ENCODE results near the gene MPPED2.

Gene MPPED2

DNA sequence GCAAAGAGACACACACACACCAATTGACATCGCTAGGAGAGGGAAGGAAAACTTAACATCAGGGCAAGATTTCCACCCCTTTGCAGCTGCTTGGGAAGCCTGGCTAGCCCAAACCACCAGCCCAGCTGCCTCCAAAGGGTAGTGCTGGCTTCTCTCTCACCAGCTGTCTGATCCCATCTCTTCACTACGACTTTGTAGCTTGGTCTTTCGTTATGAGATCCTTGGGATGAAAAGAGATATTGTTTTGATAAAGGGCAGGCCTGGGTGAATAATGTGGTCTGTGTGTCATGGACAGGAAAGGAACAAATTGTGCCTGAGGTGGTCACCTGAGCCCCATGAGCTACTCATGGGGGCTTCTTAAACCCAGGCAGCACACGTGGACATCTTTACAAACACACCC lies 161.3 kb downstream of the MPPED2 start:
- Histone ChIP-seq H3K79me1 (ENCODE audit: low read length) (no peaks in the 10 kb centered on the region), H3K4me3 (ENCODE audit: low read length) (no peak overlapping the region), H3K9ac (ENCODE audit: low read length) (no peak overlapping the region), H3K4ac (ENCODE audit: low read depth, low read length) (no peak overlapping the region), H2BK15ac (replicated peaks; ENCODE audit: low read depth) (no peak overlapping the region), H3K4me1 (ENCODE audit: control insufficient read depth, low read depth, low read length) (peaks cover 3% of the 10 kb centered on the region), H3K56ac (ENCODE audit: low read length) (no peak overlapping the region), H3K79me2 (ENCODE audit: control insufficient read depth, insufficient read depth, low read length) (no peaks in the 10 kb centered on the region), H2BK5ac (ENCODE audit: low read length) (no peak overlapping the region), H3K27ac (ENCODE audit: low read depth, low read length) (no peak overlapping the region), H4K8ac (ENCODE audit: low read depth, low read length) (no peak overlapping the region), H3K27me3 (ENCODE audit: insufficient read depth, low read length, poor library complexity) (no peaks in the 10 kb centered on the region), H3K36me3 (ENCODE audit: control insufficient read depth, insufficient read depth, low read length) (no peaks in the 10 kb centered on the region), H3K18ac (ENCODE audit: low read length) (no peak overlapping the region), H3K23ac (ENCODE audit: low read length) (no peak overlapping the region), H4K5ac (ENCODE audit: low read length) (no peak overlapping the region), H2BK120ac (ENCODE audit: low read depth, low read length) (no peak overlapping the region), H2AK5ac (ENCODE audit: low read length) (no peak overlapping the region), H3K4me2 (ENCODE audit: low read length) (no peak overlapping the region)
- DNase-seq, result no peak
- no CpG with 5 or more reads among the region's 4 CpGs for WGBS (ENCODE audit: extremely low coverage, insufficient coverage, low lambda C conversion rate)

DNA sequence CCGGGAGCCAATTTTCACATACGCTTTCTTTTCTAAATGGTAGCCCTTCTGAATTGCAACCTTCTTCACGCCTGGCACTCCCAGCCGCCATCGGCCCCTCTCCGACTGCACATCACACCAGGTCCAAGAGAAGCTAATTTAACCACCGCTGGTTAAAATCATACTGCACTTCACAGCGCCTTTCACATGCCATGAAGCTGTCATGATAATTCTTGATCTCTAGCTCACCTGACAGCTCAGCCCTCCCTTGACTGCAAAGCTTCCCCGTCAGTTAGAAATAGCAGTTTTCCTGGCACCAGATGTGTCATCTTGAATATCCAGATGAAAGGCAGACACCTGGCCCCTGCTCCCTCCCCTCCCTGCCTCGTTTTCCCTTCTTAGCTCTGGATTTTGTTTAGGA lies 161.8 kb downstream of the MPPED2 start:
- no peak overlapping the region for H3K4me2 ChIP-seq (ENCODE audit: low read length)
- H3K4me3 ChIP-seq (ENCODE audit: low read length), result no peak overlapping the region
- no peak overlapping the region for H3K4ac ChIP-seq (ENCODE audit: low read depth, low read length)
- no peak overlapping the region for H4K8ac ChIP-seq (ENCODE audit: low read depth, low read length)
- H3K79me2 ChIP-seq (ENCODE audit: control insufficient read depth, insufficient read depth, low read length), result no peaks in the 10 kb centered on the region
- no peak overlapping the region for H3K27ac ChIP-seq (ENCODE audit: low read depth, low read length)
- H2AK5ac ChIP-seq (ENCODE audit: low read length), result no peak overlapping the region
- no peak overlapping the region for H3K9ac ChIP-seq (ENCODE audit: low read length)
- H4K5ac ChIP-seq (ENCODE audit: low read length), result no peak overlapping the region
- no peaks in the 10 kb centered on the region for H3K27me3 ChIP-seq (ENCODE audit: insufficient read depth, low read length, poor library complexity)
- no peak overlapping the region for H3K23ac ChIP-seq (ENCODE audit: low read length)
- no peaks in the 10 kb centered on the region for H3K36me3 ChIP-seq (ENCODE audit: control insufficient read depth, insufficient read depth, low read length)
- H2BK120ac ChIP-seq (ENCODE audit: low read depth, low read length), result no peak overlapping the region
- H3K56ac ChIP-seq (ENCODE audit: low read length), result no peak overlapping the region
- no CpG with 5 or more reads among the region's 10 CpGs for WGBS (ENCODE audit: extremely low coverage, insufficient coverage, low lambda C conversion rate)
- no peak overlapping the region for H3K18ac ChIP-seq (ENCODE audit: low read length)
- H3K79me1 ChIP-seq (ENCODE audit: low read length), result no peaks in the 10 kb centered on the region
- no peak overlapping the region for H2BK15ac ChIP-seq (replicated peaks; ENCODE audit: low read depth)
- no peak overlapping the region for H2BK5ac ChIP-seq (ENCODE audit: low read length)
- DNase-seq, result no peak
- peaks cover 3% of the 10 kb centered on the region for H3K4me1 ChIP-seq (ENCODE audit: control insufficient read depth, low read depth, low read length)

DNA sequence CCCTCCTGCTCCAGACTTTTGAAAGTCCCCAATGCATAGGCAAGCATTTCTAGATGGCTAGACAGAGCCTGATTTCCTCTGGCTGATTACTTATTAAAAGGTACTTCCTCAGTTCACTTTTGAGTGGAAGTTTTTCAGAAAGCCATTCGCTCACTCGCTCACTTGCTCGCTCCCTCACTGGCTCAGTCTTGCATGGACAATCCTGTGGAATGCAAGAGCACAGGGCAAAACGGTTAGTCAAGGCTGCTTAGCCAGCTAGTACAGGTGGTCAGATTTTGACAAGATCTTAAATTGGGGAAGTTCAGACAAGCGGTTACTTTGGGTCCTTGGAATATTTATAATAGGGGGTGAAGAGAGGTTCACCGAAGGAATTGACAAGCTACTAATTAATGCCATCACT lies 162.3 kb downstream of the MPPED2 start:
- no peak overlapping the region for H2BK15ac ChIP-seq (replicated peaks; ENCODE audit: low read depth)
- no peak for DNase-seq
- no peak overlapping the region for H3K4ac ChIP-seq (ENCODE audit: low read depth, low read length)
- no peak overlapping the region for H2BK120ac ChIP-seq (ENCODE audit: low read depth, low read length)
- H3K27me3 ChIP-seq (ENCODE audit: insufficient read depth, low read length, poor library complexity), result no peaks in the 10 kb centered on the region
- H3K4me3 ChIP-seq (ENCODE audit: low read length), result no peak overlapping the region
- no peaks in the 10 kb centered on the region for H3K79me1 ChIP-seq (ENCODE audit: low read length)
- no CpG with 5 or more reads among the region's 6 CpGs for WGBS (ENCODE audit: extremely low coverage, insufficient coverage, low lambda C conversion rate)
- H3K23ac ChIP-seq (ENCODE audit: low read length), result no peak overlapping the region
- no peak overlapping the region for H4K8ac ChIP-seq (ENCODE audit: low read depth, low read length)
- peaks cover 3% of the 10 kb centered on the region for H3K4me1 ChIP-seq (ENCODE audit: control insufficient read depth, low read depth, low read length)
- no peak overlapping the region for H3K4me2 ChIP-seq (ENCODE audit: low read length)
- H2AK5ac ChIP-seq (ENCODE audit: low read length), result no peak overlapping the region
- no peaks in the 10 kb centered on the region for H3K79me2 ChIP-seq (ENCODE audit: control insufficient read depth, insufficient read depth, low read length)
- H3K36me3 ChIP-seq (ENCODE audit: control insufficient read depth, insufficient read depth, low read length), result no peaks in the 10 kb centered on the region
- H2BK5ac ChIP-seq (ENCODE audit: low read length), result no peak overlapping the region
- H3K56ac ChIP-seq (ENCODE audit: low read length), result no peak overlapping the region
- no peak overlapping the region for H3K18ac ChIP-seq (ENCODE audit: low read length)
- H3K27ac ChIP-seq (ENCODE audit: low read depth, low read length), result no peak overlapping the region
- no peak overlapping the region for H4K5ac ChIP-seq (ENCODE audit: low read length)
- H3K9ac ChIP-seq (ENCODE audit: low read length), result no peak overlapping the region

DNA sequence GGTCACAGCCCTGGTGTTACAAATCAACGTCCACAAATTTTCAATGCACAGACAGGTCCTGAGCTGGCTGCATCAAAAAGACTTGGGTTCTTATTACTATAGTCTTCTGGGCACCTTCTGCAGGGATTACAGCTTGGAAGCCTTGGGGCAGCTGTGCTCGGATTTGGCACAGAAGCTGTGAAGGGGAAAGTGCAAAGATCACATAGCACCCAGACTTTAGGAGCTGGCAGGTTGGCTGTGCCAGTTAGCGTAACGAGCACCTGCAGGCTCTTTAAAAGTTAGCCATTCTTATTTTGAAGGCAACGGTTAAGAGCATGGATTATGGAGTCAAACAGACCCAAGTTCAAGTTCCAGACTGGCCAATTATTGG lies 162.9 kb downstream of the MPPED2 start:
- Histone ChIP-seq H3K27ac (ENCODE audit: low read depth, low read length) (no peak overlapping the region), H3K4me3 (ENCODE audit: low read length) (no peak overlapping the region), H2BK5ac (ENCODE audit: low read length) (no peak overlapping the region), H2AK5ac (ENCODE audit: low read length) (no peak overlapping the region), H2BK15ac (replicated peaks; ENCODE audit: low read depth) (no peak overlapping the region), H3K27me3 (ENCODE audit: insufficient read depth, low read length, poor library complexity) (no peaks in the 10 kb centered on the region), H3K9ac (ENCODE audit: low read length) (no peak overlapping the region), H3K36me3 (ENCODE audit: control insufficient read depth, insufficient read depth, low read length) (no peaks in the 10 kb centered on the region), H3K4me2 (ENCODE audit: low read length) (no peak overlapping the region), H3K4ac (ENCODE audit: low read depth, low read length) (no peak overlapping the region), H4K8ac (ENCODE audit: low read depth, low read length) (no peak overlapping the region), H3K18ac (ENCODE audit: low read length) (no peak overlapping the region), H3K56ac (ENCODE audit: low read length) (no peak overlapping the region), H3K4me1 (ENCODE audit: control insufficient read depth, low read depth, low read length) (peaks cover 3% of the 10 kb centered on the region), H3K79me1 (ENCODE audit: low read length) (no peaks in the 10 kb centered on the region), H3K23ac (ENCODE audit: low read length) (no peak overlapping the region), H2BK120ac (ENCODE audit: low read depth, low read length) (no peak overlapping the region), H3K79me2 (ENCODE audit: control insufficient read depth, insufficient read depth, low read length) (no peaks in the 10 kb centered on the region), H4K5ac (ENCODE audit: low read length) (no peak overlapping the region)
- no peak for DNase-seq
- WGBS (ENCODE audit: extremely low coverage, insufficient coverage, low lambda C conversion rate), result no CpG with 5 or more reads among the region's 5 CpGs

DNA sequence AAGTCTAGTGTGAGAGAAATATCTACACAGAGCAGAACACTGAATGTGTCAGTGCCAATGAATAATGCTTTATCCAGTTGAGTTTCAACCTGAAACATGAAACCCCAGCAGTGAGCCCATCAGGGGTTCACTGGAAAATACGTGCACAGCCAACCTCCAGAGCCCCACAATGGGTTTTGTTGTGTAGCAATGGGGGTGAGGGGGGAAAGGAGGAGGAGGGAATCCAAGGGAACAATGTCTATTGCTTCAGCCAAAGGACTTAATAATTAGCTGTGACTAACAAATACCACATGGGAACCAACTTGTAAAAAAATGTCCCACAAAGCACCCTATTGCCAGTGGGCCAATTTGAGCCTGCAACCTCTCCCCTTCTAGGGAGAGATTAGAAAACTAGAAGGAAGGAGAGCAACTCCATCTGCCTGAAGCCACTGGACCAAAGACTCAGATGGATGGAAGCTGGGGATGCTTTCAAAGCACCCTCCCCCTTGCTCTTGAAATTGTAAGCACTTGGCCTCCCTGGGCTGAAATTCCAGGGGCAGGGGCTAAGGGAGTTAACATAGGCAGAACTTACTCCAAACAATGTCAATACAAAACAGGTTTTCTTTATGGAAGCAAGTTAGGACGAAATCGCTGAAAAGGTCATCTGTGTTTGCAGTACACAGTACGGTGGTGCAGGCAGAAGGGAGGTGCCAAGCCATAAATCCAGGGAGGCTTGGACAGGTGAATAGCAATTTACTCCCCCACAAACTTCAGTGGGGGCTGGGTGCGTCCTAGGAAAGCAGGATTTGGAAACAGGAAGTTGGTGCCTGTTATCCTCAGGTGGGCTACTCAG lies 163.5 kb downstream of the MPPED2 start:
- H2AK5ac ChIP-seq (ENCODE audit: low read length), result no peak overlapping the region
- no peak overlapping the region for H4K5ac ChIP-seq (ENCODE audit: low read length)
- H2BK15ac ChIP-seq (replicated peaks; ENCODE audit: low read depth), result no peak overlapping the region
- WGBS (ENCODE audit: extremely low coverage, insufficient coverage, low lambda C conversion rate), result no CpG with 5 or more reads among the region's 5 CpGs
- no peak overlapping the region for H3K9ac ChIP-seq (ENCODE audit: low read length)
- H2BK5ac ChIP-seq (ENCODE audit: low read length), result no peak overlapping the region
- no peak overlapping the region for H3K23ac ChIP-seq (ENCODE audit: low read length)
- no peak overlapping the region for H3K4me3 ChIP-seq (ENCODE audit: low read length)
- no peaks in the 10 kb centered on the region for H3K27me3 ChIP-seq (ENCODE audit: insufficient read depth, low read length, poor library complexity)
- no peaks in the 10 kb centered on the region for H3K79me1 ChIP-seq (ENCODE audit: low read length)
- H3K36me3 ChIP-seq (ENCODE audit: control insufficient read depth, insufficient read depth, low read length), result no peaks in the 10 kb centered on the region
- DNase-seq, result peak; percentile 62
- no peaks in the 10 kb centered on the region for H3K79me2 ChIP-seq (ENCODE audit: control insufficient read depth, insufficient read depth, low read length)
- H2BK120ac ChIP-seq (ENCODE audit: low read depth, low read length), result no peak overlapping the region
- no peak overlapping the region for H3K18ac ChIP-seq (ENCODE audit: low read length)
- no peak overlapping the region for H3K4me2 ChIP-seq (ENCODE audit: low read length)
- H3K4me1 ChIP-seq (ENCODE audit: control insufficient read depth, low read depth, low read length), result peaks cover 3% of the 10 kb centered on the region
- no peak overlapping the region for H3K4ac ChIP-seq (ENCODE audit: low read depth, low read length)
- no peak overlapping the region for H3K56ac ChIP-seq (ENCODE audit: low read length)
- no peak overlapping the region for H3K27ac ChIP-seq (ENCODE audit: low read depth, low read length)
- H4K8ac ChIP-seq (ENCODE audit: low read depth, low read length), result no peak overlapping the region

DNA sequence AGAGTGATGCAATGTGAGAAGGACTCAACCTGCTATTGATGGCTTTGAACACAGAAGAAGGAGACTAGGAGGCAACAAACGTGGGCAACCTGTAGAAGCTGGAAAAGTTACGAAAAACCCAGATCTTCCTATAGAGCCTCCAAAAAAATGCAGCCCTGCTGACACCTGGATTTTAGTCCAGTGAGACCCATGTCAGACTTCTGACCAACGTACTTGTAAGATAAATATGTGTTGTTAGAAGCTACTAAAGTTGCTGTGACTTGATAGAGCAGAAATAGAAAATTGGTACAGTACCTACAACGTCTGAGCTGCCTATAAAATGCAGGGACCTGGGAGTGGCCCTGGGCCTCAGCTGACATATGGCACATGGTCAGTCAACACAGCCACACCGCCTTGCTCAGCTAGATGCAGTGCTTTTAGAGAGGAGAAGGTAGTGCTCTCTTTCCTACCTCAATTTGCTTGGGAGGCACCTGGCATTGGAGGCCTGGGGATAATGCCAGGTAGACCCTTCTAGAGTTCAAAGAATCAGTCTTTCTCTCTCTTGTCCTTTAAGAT lies 165.8 kb downstream of the MPPED2 start:
- Histone ChIP-seq H3K9ac (ENCODE audit: low read length) (no peak overlapping the region), H3K56ac (ENCODE audit: low read length) (no peak overlapping the region), H2BK15ac (replicated peaks; ENCODE audit: low read depth) (no peak overlapping the region), H3K4ac (ENCODE audit: low read depth, low read length) (no peak overlapping the region), H3K18ac (ENCODE audit: low read length) (no peak overlapping the region), H3K27ac (ENCODE audit: low read depth, low read length) (no peak overlapping the region), H3K27me3 (ENCODE audit: insufficient read depth, low read length, poor library complexity) (no peaks in the 10 kb centered on the region), H3K79me1 (ENCODE audit: low read length) (no peaks in the 10 kb centered on the region), H3K36me3 (ENCODE audit: control insufficient read depth, insufficient read depth, low read length) (no peaks in the 10 kb centered on the region), H3K4me2 (ENCODE audit: low read length) (no peak overlapping the region), H2AK5ac (ENCODE audit: low read length) (no peak overlapping the region), H3K4me1 (ENCODE audit: control insufficient read depth, low read depth, low read length) (peaks cover 3% of the 10 kb centered on the region), H2BK5ac (ENCODE audit: low read length) (no peak overlapping the region), H3K4me3 (ENCODE audit: low read length) (no peak overlapping the region), H3K79me2 (ENCODE audit: control insufficient read depth, insufficient read depth, low read length) (no peaks in the 10 kb centered on the region), H4K8ac (ENCODE audit: low read depth, low read length) (no peak overlapping the region), H2BK120ac (ENCODE audit: low read depth, low read length) (no peak overlapping the region), H4K5ac (ENCODE audit: low read length) (no peak overlapping the region), H3K23ac (ENCODE audit: low read length) (no peak overlapping the region)
- DNase-seq, result no peak
- no CpG with 5 or more reads among the region's 5 CpGs for WGBS (ENCODE audit: extremely low coverage, insufficient coverage, low lambda C conversion rate)

Data from mesendoderm (in vitro differentiated cells).